ENCODE data around the gene HOXD10. TPM values are rescaled to one million over a fixed set of nuclear protein-coding genes. Genes with fewer than 3 reads are reported as not detected.

Gene HOXD10
- total and polyA plus RNA-seq, 7 donors, result 0.03 to 0.04 TPM; not detected in 5

GRCh38 chr2:176156301-176156806, 39.8 kb downstream of the HOXD10 start:
- Histone ChIP-seq H3K27me3 (ENCODE audit: insufficient read depth in 3 of 3, low read length in 2 of 3) (peaks cover 0 to 6% (median 0%) of the 10 kb centered on the region in 3 donors), H3K9me3 (no peaks in the 10 kb centered on the region), H3K36me3 (ENCODE audit: insufficient read depth in 1 of 2, low read depth in 1 of 2) (peaks cover 2 to 36% of the 10 kb centered on the region in 2 donors), H3K4me3 (no peak overlapping the region), H3K4me1 (no peaks in the 10 kb centered on the region), H3K27ac (no peak overlapping the region)
- DNase-seq (no peak), ATAC-seq (no peak)
- intact Hi-C loops (cut with DNase I), result no loop called here
- TF ChIP-seq CTCF (IDR thresholded peaks at IDR 0.05), result no peak
- 93 to 95% (median 95%) methylated on average over 8 of the region's 8 CpGs for WGBS, 3 donors

GRCh38 chr2:176156807-176157498, 40.4 kb downstream of the HOXD10 start, which contains the start of gene HOXD3:
Gene HOXD3 (plus strand): TSS chr2:176157307. CDS start chr2:176169115, 11,808 bp downstream.
- Histone ChIP-seq H3K36me3 (ENCODE audit: insufficient read depth in 1 of 2, low read depth in 1 of 2) (peaks cover 2 to 36% of the 10 kb centered on the region in 2 donors), H3K27me3 (ENCODE audit: insufficient read depth in 3 of 3, low read length in 2 of 3) (peaks cover 0 to 6% (median 0%) of the 10 kb centered on the region in 3 donors), H3K27ac (no peak within 1 kb of the TSS), H3K4me3 (peak within 1 kb of the TSS; percentile 48), H3K9me3 (no peaks in the 10 kb centered on the region), H3K4me1 (no peaks in the 10 kb centered on the region)
- TF ChIP-seq CTCF (IDR thresholded peaks at IDR 0.05), result no peak
- DNase-seq (no peak), ATAC-seq (no peak)
- 46 to 53% (median 47%) methylated on average over 48 of the region's 48 CpGs for WGBS, 3 donors
- intact Hi-C loops (cut with DNase I), result no loop called here

- no peaks in the 10 kb centered on the region for H3K9me3 ChIP-seq
- H3K4me1 ChIP-seq, result no peaks in the 10 kb centered on the region
- no peak for TF ChIP-seq CTCF (IDR thresholded peaks at IDR 0.05)
- H3K27ac ChIP-seq, result no peak overlapping the region
- peak overlapping the region; percentile 48 for H3K4me3 ChIP-seq
- intact Hi-C loops (cut with DNase I), result no loop called here
- 57 to 65% (median 62%) methylated on average over 43 of the region's 43 CpGs for WGBS, 3 donors
- DNase-seq (no peak), ATAC-seq (no peak)
- H3K36me3 ChIP-seq (ENCODE audit: insufficient read depth in 1 of 2, low read depth in 1 of 2), result peaks cover 2 to 33% of the 10 kb centered on the region in 2 donors
- peaks cover 0 to 6% (median 0%) of the 10 kb centered on the region in 3 donors for H3K27me3 ChIP-seq (ENCODE audit: insufficient read depth in 3 of 3, low read length in 2 of 3)
Measured at GRCh38 chr2:176157499-176158185, 41.1 kb downstream of the HOXD10 start.

GRCh38 chr2:176158186-176158591, 41.6 kb downstream of the HOXD10 start:
- ATAC-seq (no peak), DNase-seq (no peak)
- H3K36me3 ChIP-seq (ENCODE audit: insufficient read depth in 1 of 2, low read depth in 1 of 2), result peaks cover 0 to 27% of the 10 kb centered on the region in 2 donors
- H3K4me3 ChIP-seq, result no peak overlapping the region
- no peak overlapping the region for H3K27ac ChIP-seq
- no peaks in the 10 kb centered on the region for H3K9me3 ChIP-seq
- no peaks in the 10 kb centered on the region for H3K4me1 ChIP-seq
- intact Hi-C loops (cut with DNase I), result no loop called here
- WGBS, 3 donors, result 72 to 76% (median 75%) methylated on average over 22 of the region's 22 CpGs
- H3K27me3 ChIP-seq (ENCODE audit: insufficient read depth in 3 of 3, low read length in 2 of 3), result peaks cover 0 to 6% (median 0%) of the 10 kb centered on the region in 3 donors
- TF ChIP-seq CTCF (IDR thresholded peaks at IDR 0.05), result no peak

All from psoas muscle (tissue), 8 donors.